ENCODE results near the gene RLN1.

- TF ChIP-seq POLR2AphosphoS5 (IDR thresholded peaks at IDR 0.05) (no peak), POLR2A (IDR thresholded peaks at IDR 0.05) (no peak)
- TF ChIP-seq, protein P1, sequence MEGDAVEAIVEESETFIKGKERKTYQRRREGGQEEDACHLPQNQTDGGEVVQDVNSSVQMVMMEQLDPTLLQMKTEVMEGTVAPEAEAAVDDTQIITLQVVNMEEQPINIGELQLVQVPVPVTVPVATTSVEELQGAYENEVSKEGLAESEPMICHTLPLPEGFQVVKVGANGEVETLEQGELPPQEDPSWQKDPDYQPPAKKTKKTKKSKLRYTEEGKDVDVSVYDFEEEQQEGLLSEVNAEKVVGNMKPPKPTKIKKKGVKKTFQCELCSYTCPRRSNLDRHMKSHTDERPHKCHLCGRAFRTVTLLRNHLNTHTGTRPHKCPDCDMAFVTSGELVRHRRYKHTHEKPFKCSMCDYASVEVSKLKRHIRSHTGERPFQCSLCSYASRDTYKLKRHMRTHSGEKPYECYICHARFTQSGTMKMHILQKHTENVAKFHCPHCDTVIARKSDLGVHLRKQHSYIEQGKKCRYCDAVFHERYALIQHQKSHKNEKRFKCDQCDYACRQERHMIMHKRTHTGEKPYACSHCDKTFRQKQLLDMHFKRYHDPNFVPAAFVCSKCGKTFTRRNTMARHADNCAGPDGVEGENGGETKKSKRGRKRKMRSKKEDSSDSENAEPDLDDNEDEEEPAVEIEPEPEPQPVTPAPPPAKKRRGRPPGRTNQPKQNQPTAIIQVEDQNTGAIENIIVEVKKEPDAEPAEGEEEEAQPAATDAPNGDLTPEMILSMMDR (IDR thresholded peaks at IDR 0.05) = no peak
These were observed 49.5 kb upstream of the RLN1 start for GRCh38 chr9:5389109-5389732.
